M059J (cell line): ENCODE measurements around the gene FZR1. TPM values are rescaled to one million over a fixed set of nuclear protein-coding genes. Genes with fewer than 3 reads are reported as not detected.
"Not testable (repeated sequence)": the region's sequence is repeated elsewhere in the genome, so short reads cannot be mapped to it uniquely, and the experiment has no call there.

ENCODE experiments used
- DNase-seq: peaks from one replicate; pipeline ENCODE4 v3.0.0-alpha.2; 2012; ENCODE audit warnings: low read depth
- total RNA-seq: library from RNA; depleted of rRNA; stranded (reverse); fragments of >200 nt; shearing (Covaris generic); gene quantifications from 2 replicates; pipeline ENCODE4 v1.2.3, GENCODE V29; 2014

The FZR1 gene
- total RNA-seq, 1 experiment from 2014 or later = 56.5 TPM

- peak; percentile 100 for DNase-seq
These were observed 66.2 kb downstream of the FZR1 start for GRCh38 chr19:3572132-3572854.

- DNase-seq = no peak
These were observed 66.7 kb downstream of the FZR1 start, which contains the start of gene HMG20B for GRCh38 chr19:3572855-3573161. TSS of gene HMG20B (plus strand) at chr19:3572944. CDS start at chr19:3573310, 366 bp downstream.

- peak; percentile 24 for DNase-seq
These were observed 67.2 kb downstream of the FZR1 start for GRCh38 chr19:3573162-3573857.

- peak; percentile 88 for DNase-seq
These were observed 67.9 kb downstream of the FZR1 start for GRCh38 chr19:3573858-3574637.

GRCh38 chr19:3575260-3575741, 69.2 kb downstream of the FZR1 start:
- DNase-seq = no peak

DNA sequence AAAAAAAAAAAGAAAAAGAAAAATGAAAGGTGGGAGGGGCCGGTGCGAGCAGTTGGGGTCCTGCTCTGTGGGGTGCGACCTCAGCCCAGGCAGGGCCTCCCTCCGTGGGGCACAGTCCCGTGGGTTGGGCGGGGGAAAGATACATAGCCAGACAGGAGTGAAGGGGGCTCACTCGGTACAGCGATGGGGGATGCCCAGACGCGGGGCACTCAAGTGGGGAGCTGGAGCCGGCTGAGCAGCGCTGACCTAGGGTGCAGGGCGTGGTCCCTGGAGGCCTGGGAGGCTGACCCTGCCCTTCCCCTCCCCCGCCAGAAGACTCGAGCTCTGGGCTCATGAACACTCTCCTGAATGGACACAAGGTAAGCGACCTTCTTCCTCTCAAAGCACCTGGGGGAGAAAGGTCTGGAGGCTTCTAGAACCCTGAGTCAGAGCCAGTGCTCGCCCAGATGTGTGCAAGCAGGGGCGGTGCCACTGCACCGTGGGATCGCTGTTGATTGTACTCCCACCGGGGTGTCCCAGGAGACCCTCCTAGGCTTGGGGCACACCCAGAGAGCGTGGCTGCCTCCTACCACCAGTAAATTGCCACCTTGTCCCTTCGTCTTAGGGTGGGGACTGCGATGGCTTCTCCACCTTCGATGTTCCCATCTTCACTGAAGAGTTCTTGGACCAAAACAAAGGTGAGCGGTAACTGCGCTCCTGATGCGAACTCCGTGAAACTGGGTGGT, 70.0 kb downstream of the FZR1 start:
- DNase-seq = no peak

DNA sequence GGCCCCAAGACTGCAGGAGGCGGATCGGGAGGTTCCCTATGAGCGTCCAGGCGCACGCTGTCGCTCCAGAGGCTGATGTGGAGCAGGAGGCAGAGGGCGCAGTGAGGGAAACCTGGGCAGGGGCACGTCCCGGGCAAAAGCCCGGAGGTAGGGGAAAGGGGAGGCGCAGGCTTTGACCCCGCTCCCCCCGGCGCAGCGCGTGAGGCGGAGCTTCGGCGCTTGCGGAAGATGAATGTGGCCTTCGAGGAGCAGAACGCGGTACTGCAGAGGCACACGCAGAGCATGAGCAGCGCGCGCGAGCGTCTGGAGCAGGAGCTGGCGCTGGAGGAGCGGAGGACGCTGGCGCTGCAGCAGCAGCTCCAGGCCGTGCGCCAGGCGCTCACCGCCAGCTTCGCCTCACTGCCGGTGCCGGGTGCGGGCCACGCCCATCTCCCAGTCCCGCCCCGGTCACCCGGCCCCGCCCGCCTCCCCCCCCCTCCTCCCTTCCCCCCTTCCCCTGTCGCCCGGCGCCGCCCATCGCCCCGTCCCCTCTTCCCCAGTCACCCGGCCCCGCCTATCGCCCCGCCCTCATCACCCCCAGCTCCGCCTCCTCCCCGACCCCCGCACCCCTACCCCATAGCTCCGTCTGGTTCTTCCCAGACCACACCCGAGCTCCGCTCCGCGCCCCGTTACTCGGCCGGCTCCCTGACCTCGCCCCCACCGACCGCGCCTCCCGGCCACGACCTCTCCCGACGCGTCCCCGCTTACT, 70.8 kb downstream of the FZR1 start:
- DNase-seq = no peak

DNA sequence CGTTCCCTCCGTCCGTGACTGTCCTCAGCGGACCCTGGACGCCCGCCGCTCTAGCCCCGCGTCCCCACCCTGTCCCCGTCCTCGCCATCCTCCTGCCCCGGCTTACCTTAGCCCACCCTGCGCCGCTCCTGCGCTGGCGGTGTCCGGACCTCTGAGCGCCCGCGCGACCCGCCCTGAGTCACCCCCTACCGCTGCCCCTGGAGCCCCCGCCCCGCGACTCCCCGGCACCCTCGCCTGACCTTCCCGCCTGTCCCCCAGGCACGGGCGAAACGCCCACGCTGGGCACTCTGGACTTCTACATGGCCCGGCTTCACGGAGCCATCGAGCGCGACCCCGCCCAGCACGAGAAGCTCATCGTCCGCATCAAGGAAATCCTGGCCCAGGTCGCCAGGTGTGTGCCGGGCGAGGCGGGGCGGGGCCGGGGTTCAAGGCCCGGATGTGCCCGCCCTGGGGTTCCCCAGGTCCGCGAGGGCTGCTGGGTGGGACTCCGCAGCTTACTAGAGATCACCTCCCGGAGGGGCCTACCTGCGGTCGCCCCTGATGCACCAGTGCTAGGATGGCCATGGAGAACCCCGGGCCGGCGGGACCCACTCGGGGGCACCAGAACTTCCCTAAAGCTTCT, 71.7 kb downstream of the FZR1 start:
- DNase-seq = no peak

- DNase-seq = no peak
These were observed 72.3 kb downstream of the FZR1 start for GRCh38 chr19:3578390-3578789.

GRCh38 chr19:3580156-3580934, 74.2 kb downstream of the FZR1 start:
- DNase-seq = peak; percentile 96

- not testable (repeated sequence) for DNase-seq
These were observed 75.7 kb downstream of the FZR1 start for GRCh38 chr19:3581792-3582191.

DNA sequence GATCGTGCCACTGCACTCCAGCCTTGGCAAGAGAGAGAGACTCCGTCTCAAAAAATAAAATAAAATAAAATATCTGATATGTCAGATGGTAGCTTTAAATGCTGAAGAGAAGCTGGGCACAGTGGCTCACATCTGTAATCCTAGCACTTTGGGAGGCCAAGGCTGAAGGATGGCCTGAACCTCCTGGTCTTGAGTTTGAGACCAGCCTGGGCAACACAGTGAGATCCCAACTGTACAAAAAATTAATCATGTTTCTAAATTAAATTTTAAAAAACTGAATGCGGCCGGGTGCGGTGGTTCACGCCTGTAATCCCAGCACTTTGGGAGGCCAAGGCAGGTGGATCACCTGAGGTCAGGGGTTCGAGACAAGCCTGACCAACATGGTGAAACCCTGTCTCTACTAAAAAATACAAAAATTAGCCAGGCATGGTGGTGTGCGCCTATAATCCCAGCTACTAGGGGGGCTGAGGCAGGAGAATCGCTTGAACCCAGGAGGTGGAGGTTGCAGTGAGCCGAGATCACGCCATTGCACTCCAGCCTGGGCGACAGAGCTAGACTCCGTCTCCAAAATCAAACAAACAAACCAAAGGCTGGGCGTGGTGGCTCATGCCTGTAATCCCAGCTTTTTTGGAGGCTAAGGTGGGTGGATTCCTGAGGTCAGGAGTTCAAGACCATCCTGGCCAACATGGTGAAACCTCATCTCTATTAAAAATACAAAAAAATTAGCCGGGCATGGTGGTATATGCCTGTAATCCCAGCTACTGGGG, 78.1 kb downstream of the FZR1 start:
- not testable (repeated sequence) for DNase-seq

DNA sequence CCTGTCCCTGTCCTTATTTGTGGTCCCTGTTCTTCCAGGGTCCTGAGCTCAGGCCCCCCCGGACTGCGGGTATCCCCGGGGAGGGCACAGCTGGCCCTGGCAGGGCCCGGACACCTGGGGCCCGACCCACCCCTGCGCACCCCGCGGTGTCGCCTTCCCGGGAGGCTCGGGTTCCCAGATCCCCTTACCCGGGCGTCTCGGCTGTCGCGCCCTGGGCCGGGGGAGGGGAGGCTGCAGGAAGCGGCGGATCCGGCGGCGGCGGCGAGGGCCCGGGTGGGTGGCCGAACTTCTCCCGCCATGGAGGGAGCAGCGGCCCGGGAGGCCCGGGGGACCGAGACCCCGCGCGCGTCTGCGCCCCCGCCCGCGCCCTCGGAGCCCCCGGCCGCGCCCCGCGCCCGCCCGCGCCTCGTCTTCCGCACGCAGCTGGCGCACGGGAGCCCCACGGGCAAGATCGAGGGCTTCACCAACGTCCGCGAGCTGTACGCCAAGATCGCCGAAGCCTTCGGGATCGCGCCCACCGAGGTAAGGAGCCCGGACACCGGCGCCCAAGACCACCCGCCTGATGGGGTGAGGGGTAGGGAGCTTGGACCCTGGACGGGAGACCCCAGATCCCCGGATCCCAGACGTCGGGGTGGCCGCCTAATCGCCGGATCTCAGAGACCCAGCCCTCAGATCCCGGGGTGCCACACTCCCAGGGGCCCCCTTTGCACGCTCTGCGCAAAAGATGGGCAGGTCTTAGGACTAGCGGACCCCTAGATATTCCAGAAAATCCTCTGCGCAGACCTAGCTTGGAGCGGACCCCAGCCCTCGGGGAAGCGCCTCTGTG, 79.4 kb downstream of the FZR1 start, which contains the start of gene GIPC3:
Gene GIPC3, plus strand, starts transcription at position 178 of the 826 bp plus-strand sequence. Its CDS starts 120 bp downstream, at position 298.
- DNase-seq = no peak

- no peak for DNase-seq
These were observed 80.1 kb downstream of the FZR1 start for GRCh38 chr19:3586127-3586626.

GRCh38 chr19:3586707-3587346, 80.7 kb downstream of the FZR1 start:
- no peak for DNase-seq
